PC-3 (cell line): ENCODE results near the gene SH2D2A. TPM values are rescaled to one million over a fixed set of nuclear protein-coding genes. Genes with fewer than 3 reads are reported as not detected.

Experiments
- ATAC-seq: fragments of 200-7000 bp; cut with Tn5 transposase; 2 replicates; pipeline ENCODE4 v1.9.1; 2020; ENCODE audit warnings: mild to moderate bottlenecking, moderate library complexity
- BruUV-seq: library from RNA; stranded (reverse); fragments of 400-500 nt; replicated peaks from 2 replicates; lab custom pipeline; 2021; lab: Mats Ljungman, UMichigan
- CTCF ChIA-PET: fragments of 300-600 bp; sonication (Branson Sonifier 250); formaldehyde crosslinking; loops from one replicate; lab custom pipeline; 2022; ENCODE audit warnings: antibody characterized with exemption; lab: Charles Lee
- POLR2A ChIA-PET: fragments of 300-600 bp; sonication (Branson Sonifier 250); formaldehyde crosslinking; loops from one replicate; lab custom pipeline; 2022; ENCODE audit warnings: antibody characterized with exemption; ENCODE audit not compliant: unreplicated experiment; lab: Charles Lee
- DNase-seq: peaks from one replicate; pipeline ENCODE4 v3.0.0-alpha.2; 2015
- H2AFZ ChIP-seq: fragments of 300-600 bp; sonication (generic); 2 replicates; pipeline ENCODE4 v1.6.0; 2016; ENCODE audit warnings: antibody characterized with exemption, low read length
- H3F3A ChIP-seq: fragments of 300-600 bp; sonication (generic); one replicate; pipeline ENCODE4 v1.6.0; 2017; ENCODE audit warnings: antibody characterized with exemption, low read length, control low read depth, mild to moderate bottlenecking; ENCODE audit not compliant: unreplicated experiment
- H3K27ac ChIP-seq: fragments of 300-600 bp; sonication (generic); 2 replicates; pipeline ENCODE4 v1.5.1; 2016; ENCODE audit warnings: mild to moderate bottlenecking, low read length
- H3K27me3 ChIP-seq: fragments of 300-600 bp; sonication (generic); 2 replicates; pipeline ENCODE4 v1.6.1; 2016; ENCODE audit warnings: low read length, mixed read lengths
- H3K36me3 ChIP-seq: fragments of 300-600 bp; sonication (generic); 2 replicates; pipeline ENCODE4 v1.6.1; 2016; ENCODE audit warnings: low read depth, mixed run types, low read length, mixed read lengths
- H3K4me1 ChIP-seq: fragments of 300-600 bp; sonication (generic); 2 replicates; pipeline ENCODE4 v1.5.1; 2016; ENCODE audit warnings: low read length; ENCODE audit not compliant: insufficient read depth
- H3K4me2 ChIP-seq: fragments of 300-600 bp; sonication (generic); 2 replicates; pipeline ENCODE4 v1.6.0; 2016; ENCODE audit warnings: low read length
- H3K4me3 ChIP-seq: fragments of 300-600 bp; sonication (generic); 2 replicates; pipeline ENCODE4 v1.5.1; 2016; ENCODE audit warnings: mild to moderate bottlenecking, low read length, mixed read lengths
- H3K79me2 ChIP-seq: fragments of 300-600 bp; sonication (generic); 2 replicates; pipeline ENCODE4 v1.6.1; 2017; ENCODE audit warnings: low read length, mixed read lengths
- H3K9ac ChIP-seq: fragments of 300-600 bp; sonication (generic); 2 replicates; pipeline ENCODE4 v1.6.0; 2016; ENCODE audit warnings: mild to moderate bottlenecking, low read length
- H3K9me2 ChIP-seq: fragments of 300-600 bp; sonication (generic); replicated peaks from 2 replicates; pipeline ENCODE4 v1.6.1; 2016; ENCODE audit warnings: mixed run types, low read length, mixed read lengths
- H3K9me3 ChIP-seq: fragments of 300-600 bp; sonication (generic); 2 replicates; pipeline ENCODE4 v1.6.1; 2016; ENCODE audit warnings: low read length, mixed read lengths
- H4K20me1 ChIP-seq: fragments of 300-600 bp; sonication (generic); 2 replicates; pipeline ENCODE4 v1.6.1; 2016; ENCODE audit warnings: low read length, mixed read lengths
- CTCF ChIP-seq: fragments of 300-600 bp; sonication (generic); conservative IDR thresholded peaks from 2 replicates; pipeline ENCODE4 v1.5.1; 2017; ENCODE audit warnings: antibody characterized with exemption, low read depth, mild to moderate bottlenecking, low read length
- EZH2 ChIP-seq: fragments of 300-600 bp; sonication (generic); IDR thresholded peaks from one replicate; pipeline ENCODE4 v1.6.1; 2017; ENCODE audit warnings: antibody characterized with exemption, mild to moderate bottlenecking, low read length; ENCODE audit not compliant: unreplicated experiment
- EZH2phosphoT487 ChIP-seq: fragments of 300-600 bp; sonication (generic); IDR thresholded peaks from 2 replicates; pipeline ENCODE4 v1.6.1; 2018; ENCODE audit warnings: mild to moderate bottlenecking, antibody characterized with exemption, low read length, borderline replicate concordance
- intact Hi-C: fragments of 100-400 bp; cut with micrococcal nuclease; formaldehyde crosslinking; loops from 2 replicates; pipeline ENCODE4 v1.9.0; 2023
- total RNA-seq: library from RNA; depleted of rRNA; stranded (reverse); fragments of >200 nt; gene quantifications from 2 replicates; pipeline ENCODE4 v1.2.3, GENCODE V29; 2014

SH2D2A gene
- total RNA-seq, 1 experiment from 2014 or later, result 6.9 TPM

- no TSS peak for BruUV-seq
- Histone ChIP-seq H3K79me2 (no peaks in the 10 kb centered on the region), H3K4me3 (no peak overlapping the region), H3K4me1 (0 out of 2 replicates have a peak, but pooled peaks cover 5% of the 10 kb centered on the region), H3K9me3 (no peaks in the 10 kb centered on the region), H3K36me3 (no peaks in the 10 kb centered on the region), H4K20me1 (no peaks in the 10 kb centered on the region), H3K27me3 (peaks cover 2% of the 10 kb centered on the region; the same call in 1 of the 2 replicates), H3K27ac (no peak overlapping the region), H3K4me2 (no peak overlapping the region), H3K9ac (no peak overlapping the region), H3K9me2 (no peaks in the 10 kb centered on the region), H2AFZ (no peak overlapping the region), H3F3A (no peaks in the 10 kb centered on the region)
- CTCF ChIA-PET, result interaction anchor here (0.6 kb wide), 1 partner anchor 15 kb away, joined by 3 read pairs; no protein-coding TSS in a partner anchor
- TF ChIP-seq EZH2, result no peak
- no peak for TF ChIP-seq CTCF
- no peak for TF ChIP-seq EZH2phosphoT487
- ATAC-seq, result peak; percentile 55
- peak; percentile 39 for DNase-seq
- intact Hi-C loops, result no loop called here
- POLR2A ChIA-PET, result no interaction called here
Observed at GRCh38 chr1:156852418-156852874, 35.8 kb upstream of the SH2D2A start.

- no peak overlapping the region for H3K9ac ChIP-seq
- no TSS peak for BruUV-seq
- H3K36me3 ChIP-seq, result no peaks in the 10 kb centered on the region
- H3F3A ChIP-seq, result no peaks in the 10 kb centered on the region
- DNase-seq, result no peak
- H3K79me2 ChIP-seq, result no peaks in the 10 kb centered on the region
- no peak overlapping the region for H3K4me2 ChIP-seq
- H3K9me3 ChIP-seq, result no peaks in the 10 kb centered on the region
- no peak for TF ChIP-seq CTCF
- no peak overlapping the region for H3K4me3 ChIP-seq
- intact Hi-C loops, result no loop called here
- H3K9me2 ChIP-seq, result no peaks in the 10 kb centered on the region
- ATAC-seq, result peak; percentile 16; the same call in 1 of the 2 replicates
- H2AFZ ChIP-seq, result no peak overlapping the region
- H4K20me1 ChIP-seq, result no peaks in the 10 kb centered on the region
- CTCF ChIA-PET, result no interaction called here
- POLR2A ChIA-PET, result no interaction called here
- no peaks in the 10 kb centered on the region for H3K27me3 ChIP-seq
- no peak overlapping the region for H3K27ac ChIP-seq
- H3K4me1 ChIP-seq, result 0 out of 2 replicates have a peak, but pooled peaks cover 5% of the 10 kb centered on the region
Observed at GRCh38 chr1:156851779-156852417, 35.2 kb upstream of the SH2D2A start.

GRCh38 chr1:156849151-156849496, 32.5 kb upstream of the SH2D2A start:
- CTCF ChIA-PET, result no interaction called here
- no peaks in the 10 kb centered on the region for H3K79me2 ChIP-seq
- ATAC-seq (no peak), DNase-seq (no peak)
- no TSS peak for BruUV-seq
- H4K20me1 ChIP-seq, result no peaks in the 10 kb centered on the region
- H2AFZ ChIP-seq, result no peak overlapping the region
- TF ChIP-seq EZH2 (no peak), EZH2phosphoT487 (no peak), CTCF (no peak)
- no peaks in the 10 kb centered on the region for H3K9me3 ChIP-seq
- H3K4me2 ChIP-seq, result no peak overlapping the region
- H3K27me3 ChIP-seq, result no peaks in the 10 kb centered on the region
- POLR2A ChIA-PET, result no interaction called here
- H3F3A ChIP-seq, result no peaks in the 10 kb centered on the region
- H3K36me3 ChIP-seq, result no peaks in the 10 kb centered on the region
- H3K9ac ChIP-seq, result no peak overlapping the region
- no peak overlapping the region for H3K27ac ChIP-seq
- intact Hi-C loops, result no loop called here
- 0 out of 2 replicates have a peak, but pooled peaks cover 5% of the 10 kb centered on the region for H3K4me1 ChIP-seq
- no peak overlapping the region for H3K4me3 ChIP-seq
- H3K9me2 ChIP-seq, result no peaks in the 10 kb centered on the region
